ENCODE measurements around the gene ABCC8.

The ABCC8 gene

GRCh38 chr11:17445240-17445795 is 31.3 kb downstream of the ABCC8 start:
- no peak overlapping the region for H3K4me3 ChIP-seq (ENCODE audit: control insufficient read depth, low read depth, low read length)
- no peak for TF ChIP-seq CTCF (IDR thresholded peaks at IDR 0.05; ENCODE audit: control insufficient read depth, insufficient read depth, low read depth, low read length, missing control alignments)
- DNase-seq (ENCODE audit: low read depth): no peak

- DNase-seq (ENCODE audit: low read depth): no peak
- no peak overlapping the region for H3K4me3 ChIP-seq (ENCODE audit: control insufficient read depth, low read depth, low read length)
- TF ChIP-seq CTCF (IDR thresholded peaks at IDR 0.05; ENCODE audit: control insufficient read depth, insufficient read depth, low read depth, low read length, missing control alignments): no peak
These were observed 32.5 kb downstream of the ABCC8 start for GRCh38 chr11:17443926-17444690.

DNA sequence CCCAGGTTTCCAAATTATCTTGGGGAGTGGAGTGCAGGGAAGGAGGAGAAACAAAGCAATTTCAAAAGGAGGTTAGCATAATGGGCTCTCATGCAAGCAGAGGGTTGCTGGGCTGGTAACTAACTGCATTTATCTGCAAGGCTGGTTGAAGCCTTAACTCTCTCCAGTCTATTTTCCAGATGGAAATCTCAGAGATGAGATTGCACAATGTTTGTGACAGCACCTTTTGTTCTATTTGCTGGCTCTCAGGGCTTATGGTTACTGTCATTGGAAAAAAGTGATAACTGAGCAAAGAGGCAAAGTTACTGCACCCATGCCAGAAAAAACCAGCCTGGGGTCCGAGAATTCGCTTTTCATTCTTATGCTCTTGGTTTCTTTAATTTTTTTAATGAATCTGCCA is 33.2 kb downstream of the ABCC8 start:
- no peak for TF ChIP-seq CTCF (IDR thresholded peaks at IDR 0.05; ENCODE audit: control insufficient read depth, insufficient read depth, low read depth, low read length, missing control alignments)
- no peak overlapping the region for H3K4me3 ChIP-seq (ENCODE audit: control insufficient read depth, low read depth, low read length)
- DNase-seq (ENCODE audit: low read depth): no peak

DNA sequence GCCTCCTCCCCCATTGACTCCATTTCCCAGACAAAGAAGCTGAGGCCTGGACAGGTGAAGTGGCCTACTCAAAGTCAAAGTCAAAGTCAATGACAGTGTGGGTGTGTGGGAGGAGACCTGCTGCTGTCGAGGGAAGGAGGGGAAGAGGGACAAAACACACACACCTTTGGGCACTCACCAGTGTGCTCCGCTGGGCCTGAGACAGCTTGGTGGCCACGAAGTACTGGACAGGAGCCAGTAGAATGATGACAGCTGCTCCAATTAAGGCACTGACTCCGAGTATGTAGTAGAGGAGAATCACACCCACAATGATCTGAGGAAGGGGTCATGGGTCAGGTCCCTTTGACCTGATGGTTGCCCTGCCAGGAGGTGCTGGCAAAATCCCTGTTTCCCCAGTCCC is 33.6 kb downstream of the ABCC8 start:
- no peak for DNase-seq (ENCODE audit: low read depth)
- no peak for TF ChIP-seq CTCF (IDR thresholded peaks at IDR 0.05; ENCODE audit: control insufficient read depth, insufficient read depth, low read depth, low read length, missing control alignments)
- H3K4me3 ChIP-seq (ENCODE audit: control insufficient read depth, low read depth, low read length): no peak overlapping the region

- TF ChIP-seq CTCF (IDR thresholded peaks at IDR 0.05; ENCODE audit: control insufficient read depth, insufficient read depth, low read depth, low read length, missing control alignments): no peak
- H3K4me3 ChIP-seq (ENCODE audit: control insufficient read depth, low read depth, low read length): no peak overlapping the region
- no peak for DNase-seq (ENCODE audit: low read depth)
These were observed 37.3 kb downstream of the ABCC8 start for GRCh38 chr11:17439316-17439782.

DNA sequence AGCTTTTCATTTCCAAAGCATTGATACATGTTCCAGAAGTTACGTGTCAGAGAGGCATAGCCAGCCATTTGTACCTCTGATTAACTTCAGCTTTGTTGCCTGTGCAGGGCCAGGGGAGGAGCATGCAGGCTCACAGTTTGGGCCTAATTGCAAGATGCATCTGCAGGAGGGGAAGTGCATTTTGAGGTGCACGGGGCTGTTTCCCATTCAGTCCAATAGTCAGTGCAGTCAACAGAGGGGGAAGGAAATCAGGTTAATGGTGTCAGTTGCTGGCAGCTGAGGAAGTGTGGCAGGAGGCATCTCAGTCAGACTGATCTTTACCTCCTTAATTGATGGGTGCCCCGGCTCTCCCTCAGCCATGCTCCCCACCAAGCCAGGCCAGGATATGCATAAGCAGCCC is 39.3 kb downstream of the ABCC8 start:
- no peak for TF ChIP-seq CTCF (IDR thresholded peaks at IDR 0.05; ENCODE audit: control insufficient read depth, insufficient read depth, low read depth, low read length, missing control alignments)
- no peak for DNase-seq (ENCODE audit: low read depth)
- H3K4me3 ChIP-seq (ENCODE audit: control insufficient read depth, low read depth, low read length): no peak overlapping the region

All from AG09309 (cell line).